HepG2 (cell line): ENCODE data around the gene SYNDIG1. TPM values are rescaled to one million over a fixed set of nuclear protein-coding genes. Genes with fewer than 3 reads are reported as not detected.

Experiments used
- ATAC-seq: fragments of 200-7000 bp; cut with Tn5 transposase; 3 replicates; pipeline ENCODE4 v1.9.1; 2020; ENCODE audit warnings: mild to moderate bottlenecking, moderate library complexity
- BruUV-seq: library from RNA; stranded (reverse); fragments of 400-500 nt; replicated peaks from 2 replicates; lab custom pipeline; 2021; lab: Mats Ljungman, UMichigan
- CTCF ChIA-PET: fragments of 300-600 bp; formaldehyde crosslinking; extraction: SDS; loops from one replicate; lab custom pipeline; 2021; ENCODE audit warnings: low total read pairs, inconsistent platforms, low intra/inter-chr PET ratio; lab: Yijun Ruan, JAX
- POLR2A ChIA-PET: fragments of 350-600 bp; sonication (Branson Sonifier 250); formaldehyde crosslinking; loops from one replicate; lab custom pipeline; 2020; ENCODE audit warnings: antibody characterized with exemption, inconsistent platforms; lab: Yijun Ruan, JAX
- DNase-seq: peaks from one replicate; pipeline ENCODE4 v3.0.0-alpha.2; 2015; ENCODE audit warnings: low spot score
- FAIRE-seq: peaks from 3 replicates; lab custom pipeline; 2011; peaks lifted over from hg19 to GRCh38; lab: Jason Lieb, UNC
- H2AFZ ChIP-seq: one replicate; pipeline ENCODE4 v1.6.1; 2011; ENCODE audit warnings: low read length, inconsistent platforms
- H3K27ac ChIP-seq: fragments of 300-600 bp; 3 replicates; pipeline ENCODE4 v1.8.0; 2011; ENCODE audit warnings: mixed run types, mild to moderate bottlenecking, mixed read lengths, low read length, inconsistent platforms; ENCODE audit not compliant: insufficient read depth; ENCODE audit errors: extremely low read length
- H3K27me3 ChIP-seq, 2 experiments: fragments of 200-600 bp in 1 of 2; 2 replicates in 1 of 2; 3 replicates in 1 of 2; pipeline versions ENCODE4 v1.6.0 to v1.8.0; 2011; ENCODE audit warnings: low read length in 2 of 2, mild to moderate bottlenecking in 2 of 2, moderate library complexity in 2 of 2, inconsistent platforms in 1 of 2; ENCODE audit not compliant: insufficient read depth in 2 of 2, control insufficient read depth in 1 of 2
- H3K36me3 ChIP-seq, 2 experiments: fragments of 200-600 bp in 1 of 2; replicated peaks in 1 of 2; 2 replicates in 1 of 2; 3 replicates in 1 of 2; pipeline versions ENCODE4 v1.5.1 to v1.8.0; 2011; ENCODE audit warnings: low read length in 2 of 2, inconsistent platforms in 1 of 2; ENCODE audit not compliant: insufficient read depth in 2 of 2, control insufficient read depth in 1 of 2
- H3K4me1 ChIP-seq: 2 replicates; pipeline ENCODE4 v1.5.1; 2012; ENCODE audit warnings: low read length, inconsistent platforms; ENCODE audit not compliant: insufficient read depth
- H3K4me2 ChIP-seq: 2 replicates; pipeline ENCODE4 v1.6.0; 2011; ENCODE audit warnings: low read depth, low read length, inconsistent platforms
- H3K4me3 ChIP-seq, 3 experiments: fragments of 200-600 bp in 1 of 3; sonication (generic), shearing (Covaris generic) in 1 of 3; replicated peaks in 1 of 3; 2 replicates each; pipeline ENCODE4 v1.5.1; 2011 to 2016; ENCODE audit warnings: low read length in 3 of 3, inconsistent platforms in 2 of 3, low read depth in 2 of 3, mild to moderate bottlenecking in 2 of 3, control low read depth in 1 of 3, mixed read lengths in 1 of 3; ENCODE audit not compliant: insufficient read depth in 1 of 3
- H3K79me2 ChIP-seq: one replicate; pipeline ENCODE4 v1.6.1; 2011; ENCODE audit warnings: low read length, inconsistent platforms; ENCODE audit not compliant: insufficient read depth
- H3K9ac ChIP-seq: 2 replicates; pipeline ENCODE4 v1.6.0; 2011; ENCODE audit warnings: mild to moderate bottlenecking, low read depth, low read length, inconsistent platforms; ENCODE audit not compliant: insufficient read depth
- H3K9me3 ChIP-seq: 2 replicates; pipeline ENCODE4 v1.5.1; 2012; ENCODE audit warnings: mild to moderate bottlenecking, low read length
- H4K20me1 ChIP-seq: 2 replicates; pipeline ENCODE4 v1.6.0; 2011; ENCODE audit warnings: inconsistent platforms, mild to moderate bottlenecking, low read length, moderate library complexity; ENCODE audit not compliant: insufficient read depth
- CREM ChIP-seq, 2 experiments: sonication (generic) in 1 of 2; formaldehyde crosslinking in 1 of 2; IDR thresholded peaks; 2 replicates each; pipeline versions ENCODE4 v1.4.0 to v1.6.1; 2016 to 2020; ENCODE audit warnings: antibody characterized with exemption in 1 of 2, mild to moderate bottlenecking in 1 of 2, missing genetic modification reagents in 1 of 2
- FOXA3 ChIP-seq: IDR thresholded peaks from 2 replicates; pipeline ENCODE4 v1.6.1; 2016; ENCODE audit warnings: missing genetic modification reagents, missing compliant biosample characterization
- HBP1 ChIP-seq: IDR thresholded peaks from 2 replicates; pipeline ENCODE4 v1.6.1; 2016; ENCODE audit warnings: low read depth, control low read depth
- KLF12 ChIP-seq: sonication (generic); formaldehyde crosslinking; IDR thresholded peaks from 2 replicates; pipeline ENCODE4 v1.4.0; 2020; ENCODE audit warnings: missing genetic modification reagents, borderline replicate concordance
- RFX3 ChIP-seq: IDR thresholded peaks from 2 replicates; pipeline ENCODE4 v1.6.1; 2016; ENCODE audit warnings: missing biosample characterization, missing genetic modification reagents
- TBX2 ChIP-seq: sonication (generic); formaldehyde crosslinking; IDR thresholded peaks from 2 replicates; pipeline ENCODE4 v1.5.0; 2020; ENCODE audit warnings: missing genetic modification reagents, mild to moderate bottlenecking, borderline replicate concordance
- TCF7 ChIP-seq: sonication (generic); IDR thresholded peaks from 2 replicates; pipeline ENCODE4 v1.6.1; 2016; ENCODE audit warnings: antibody characterized with exemption, low read depth
- THAP8 ChIP-seq: sonication (generic); formaldehyde crosslinking; IDR thresholded peaks from 2 replicates; pipeline ENCODE4 v1.5.1; 2020; ENCODE audit warnings: missing genetic modification reagents, mild to moderate bottlenecking, borderline replicate concordance
- YY1 ChIP-seq: IDR thresholded peaks from 2 replicates; pipeline ENCODE4 v1.6.1; 2011; ENCODE audit warnings: low read length, low read depth, moderate library complexity, mild to moderate bottlenecking; ENCODE audit not compliant: insufficient read depth, insufficient replicate concordance
- ZC3H4 ChIP-seq: sonication (generic); formaldehyde crosslinking; IDR thresholded peaks from 2 replicates; pipeline ENCODE4 v1.4.0; 2020; ENCODE audit warnings: missing genetic modification reagents, borderline replicate concordance
- ZNF207 ChIP-seq: fragments of 450-650 bp; IDR thresholded peaks from 2 replicates; pipeline ENCODE4 v1.6.1; 2016; ENCODE audit warnings: antibody characterized with exemption, borderline replicate concordance
- ZNF24 ChIP-seq: fragments of 450-650 bp; IDR thresholded peaks from 2 replicates; pipeline ENCODE4 v1.6.1; 2017; ENCODE audit warnings: antibody characterized with exemption, mild to moderate bottlenecking
- ZNF251 ChIP-seq: sonication (generic); formaldehyde crosslinking; IDR thresholded peaks from 2 replicates; pipeline ENCODE4 v1.9.0; 2021; ENCODE audit warnings: mild to moderate bottlenecking, missing genetic modification reagents
- ZNF629 ChIP-seq: sonication (generic); formaldehyde crosslinking; conservative IDR thresholded peaks from 2 replicates; pipeline ENCODE4 v1.5.0; 2020; ENCODE audit warnings: missing genetic modification reagents
- WGBS: methylation state at CpG from one replicate; pipeline ENCODE4 v1.1.6; 2017; ENCODE audit warnings: low lambda C conversion rate; 5-methylcytosine and 5-hydroxymethylcytosine counted together
- in situ Hi-C: cut with HindIII; loops from 2 replicates; pipeline ENCODE4 v1.10.0; 2017; ENCODE audit warnings: low pct_unique_long_range_greater_than_20kb; ENCODE audit not compliant: extremely low pct_ligation_motif_present
- intact Hi-C: fragments of 100-400 bp; cut with micrococcal nuclease; formaldehyde crosslinking; loops from one replicate; pipeline ENCODE4 v1.10.0; 2022; ENCODE audit not compliant: unreplicated experiment
- polyA plus RNA-seq, 8 experiments: library from polyadenylated mRNA; depleted of rRNA in 3 of 8; stranded (reverse) in 7 of 8; unstranded in 1 of 8; fragments of >200 nt; fragmentation: Illumina TruSeq in 4 of 8; extraction: Trizol in 4 of 8; gene quantifications; 2 replicates each; pipeline versions ENCODE4 v1.2.1 to v1.2.3, GENCODE V29; 2011 to 2016; ENCODE audit warnings: low read depth in 4 of 8, missing spikeins in 1 of 8, mixed read lengths in 1 of 8; ENCODE audit not compliant: insufficient read depth in 1 of 8
- total RNA-seq, 5 experiments: library from RNA; depleted of rRNA; stranded (reverse); fragments of >200 nt; fragmentation: Illumina TruSeq; extraction: Trizol; gene quantifications; 2 replicates each; pipeline ENCODE4 v1.2.3, GENCODE V29; 2016; ENCODE audit warnings: low read depth in 1 of 5
- TF ChIP-seq, protein P1 (sequence below): sonication (generic); formaldehyde crosslinking; IDR thresholded peaks from 2 replicates; pipeline ENCODE4 v1.5.0; 2020; ENCODE audit warnings: missing genetic modification reagents

The SYNDIG1 gene
- total and polyA plus RNA-seq, 2 of the 13 experiments (the other 11 are each of a cell fraction or from before 2014, with no cell fraction given) = not detected

DNA sequence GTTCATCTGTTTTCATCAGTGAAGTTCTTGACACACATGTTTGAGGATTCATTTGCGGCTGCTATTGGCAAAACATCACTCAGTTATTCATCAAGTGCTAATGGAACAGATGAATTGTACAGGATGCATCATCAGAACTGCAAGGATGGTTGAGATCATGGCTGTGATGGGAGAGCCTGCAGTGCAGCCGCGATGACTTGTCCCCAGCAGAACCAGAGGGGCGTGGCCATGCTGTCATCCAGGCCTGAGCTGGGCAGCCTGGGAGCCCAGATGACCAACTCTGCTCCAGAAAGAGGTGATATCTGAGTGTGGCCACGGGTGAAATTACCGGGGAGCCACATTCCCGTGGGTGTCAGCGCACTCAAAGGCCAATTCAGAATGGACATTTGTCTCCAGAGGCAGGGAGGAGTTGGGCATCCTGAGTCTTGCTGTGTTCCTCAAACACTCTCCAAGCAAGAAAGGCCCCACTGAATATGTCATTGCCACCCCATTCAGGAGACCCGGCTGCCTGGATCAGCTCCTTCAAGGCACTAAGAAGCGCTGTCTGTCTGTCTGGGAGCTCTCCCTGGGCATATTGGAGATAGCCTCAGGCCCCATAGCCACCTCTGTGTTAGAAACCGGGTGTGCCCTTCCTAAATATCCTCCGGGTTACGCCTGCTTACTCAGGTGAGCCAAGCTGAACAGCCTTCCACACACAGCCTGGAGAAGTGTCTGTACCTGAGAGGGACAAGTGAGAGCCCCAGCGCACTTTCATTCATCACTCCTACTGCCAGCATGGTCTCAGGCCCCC is 66.7 kb downstream of the SYNDIG1 start:
- WGBS = 11% methylated on average over 14 of the region's 14 CpGs
- Histone ChIP-seq H3K9ac (no peak overlapping the region), H3K27me3 (peaks cover 0 to 8% of the 10 kb centered on the region in 2 experiments; a peak in 2 of 5 replicates), H2AFZ (no peak overlapping the region), H3K36me3 (no peaks in the 10 kb centered on the region)
- BruUV-seq = no TSS peak
- intact Hi-C loops = no loop called here
- in situ Hi-C loops = no loop called here
- ATAC-seq = no peak
- CTCF ChIA-PET = no interaction called here
- no peak for TF ChIP-seq ZNF629
- TF ChIP-seq, protein P1, sequence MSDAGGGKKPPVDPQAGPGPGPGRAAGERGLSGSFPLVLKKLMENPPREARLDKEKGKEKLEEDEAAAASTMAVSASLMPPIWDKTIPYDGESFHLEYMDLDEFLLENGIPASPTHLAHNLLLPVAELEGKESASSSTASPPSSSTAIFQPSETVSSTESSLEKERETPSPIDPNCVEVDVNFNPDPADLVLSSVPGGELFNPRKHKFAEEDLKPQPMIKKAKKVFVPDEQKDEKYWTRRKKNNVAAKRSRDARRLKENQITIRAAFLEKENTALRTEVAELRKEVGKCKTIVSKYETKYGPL (CRISPR knock-in tag) = no peak
- no peak for TF ChIP-seq CREM (IDR thresholded peaks at IDR 0.05)
- TF ChIP-seq CREM (CRISPR knock-in tag; IDR thresholded peaks at IDR 0.05) = no peak
- TF ChIP-seq ZC3H4 (CRISPR knock-in tag) = no peak
- TF ChIP-seq KLF12 (CRISPR knock-in tag) = no peak
- TF ChIP-seq, all 625 proteins: peak for 0
- DNase-seq (no peak), FAIRE-seq (no peak)
- Histone ChIP-seq H4K20me1 (no peaks in the 10 kb centered on the region), H3K9me3 (no peaks in the 10 kb centered on the region), H3K79me2 (no peaks in the 10 kb centered on the region), H3K4me3 (no peak overlapping the region), H3K27ac (no peak overlapping the region), H3K4me2 (no peak overlapping the region), H3K4me1 (no peaks in the 10 kb centered on the region)
- POLR2A ChIA-PET = no interaction called here

DNA sequence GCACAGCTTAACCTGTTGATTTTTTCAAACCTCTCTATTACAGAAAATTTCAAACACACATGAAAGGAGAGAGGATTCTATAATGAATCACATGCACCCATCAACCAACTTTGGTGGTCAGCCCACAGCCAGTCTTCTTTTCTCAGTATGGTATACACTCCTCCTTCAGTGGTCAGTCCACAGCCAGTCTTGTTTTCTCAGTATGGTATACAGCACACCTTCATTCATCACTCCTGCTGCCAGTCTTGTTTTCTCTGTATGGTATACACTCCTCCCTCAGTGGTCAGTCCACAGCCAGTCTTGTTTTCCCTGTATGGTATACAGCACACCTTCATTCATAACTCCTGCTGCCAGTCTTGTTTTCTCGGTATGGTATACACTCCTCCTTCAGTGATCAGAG is 67.8 kb downstream of the SYNDIG1 start:
- Histone ChIP-seq H4K20me1 (no peaks in the 10 kb centered on the region), H3K27me3 (peaks cover 0 to 8% of the 10 kb centered on the region in 2 experiments; a peak in 3 of 5 replicates), H3K9ac (no peak overlapping the region), H2AFZ (no peak overlapping the region), H3K4me3 (no peak overlapping the region), H3K27ac (no peak overlapping the region), H3K36me3 (no peaks in the 10 kb centered on the region), H3K79me2 (no peaks in the 10 kb centered on the region), H3K4me1 (no peaks in the 10 kb centered on the region), H3K9me3 (no peaks in the 10 kb centered on the region), H3K4me2 (no peak overlapping the region)
- in situ Hi-C loops (no loop called here), intact Hi-C loops (no loop called here)
- FAIRE-seq (no peak), ATAC-seq (no peak; the same call in 2 of the 3 replicates), DNase-seq (no peak)
- BruUV-seq = no TSS peak
- WGBS = 0% methylated on average over 1 of the region's 1 CpG
- POLR2A ChIA-PET = no interaction called here
- CTCF ChIA-PET = no interaction called here
- TF ChIP-seq ZNF207 = no peak
- TF ChIP-seq THAP8 = no peak
- no peak for TF ChIP-seq FOXA3
- TF ChIP-seq RFX3 (CRISPR knock-in tag) = no peak
- TF ChIP-seq ZNF251 (CRISPR knock-in tag) = no peak
- TF ChIP-seq TCF7 = no peak
- no peak for TF ChIP-seq TBX2 (CRISPR knock-in tag)
- no peak for TF ChIP-seq ZNF24
- TF ChIP-seq YY1 = no peak
- no peak for TF ChIP-seq HBP1
